CD4-positive, alpha-beta T cell treated with Interleukin-15 for 4 hours (primary cell): ENCODE measurements around the gene SESN1.

ENCODE experiments used
- DNase-seq: peaks from one replicate; pipeline ENCODE4 v3.0.0-alpha.2; 2020; ENCODE audit warnings: low spot score

SESN1 gene

DNA sequence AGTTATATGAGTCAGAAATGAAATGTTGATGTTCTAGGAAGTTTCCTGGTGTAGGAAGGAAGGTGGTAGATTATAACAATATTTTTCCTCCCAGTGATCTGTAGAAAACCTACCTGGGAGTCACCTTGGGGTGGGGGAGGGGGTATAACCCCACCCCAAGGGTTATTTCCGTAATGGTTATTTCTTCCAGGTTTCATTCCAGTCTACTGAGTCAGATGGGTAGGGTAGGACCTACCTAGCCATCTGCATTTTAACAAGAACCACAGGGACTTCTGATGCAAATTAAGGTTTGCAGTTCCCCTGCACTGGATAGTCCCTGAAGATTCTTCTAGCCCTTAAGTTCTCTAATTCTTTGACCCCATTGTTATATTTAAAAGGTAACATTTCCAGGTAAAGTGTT lies 157.5 kb downstream of the SESN1 start:
- DNase-seq, result no peak
